MM.1S (cell line): ENCODE measurements around the gene CHMP4A.

ENCODE experiments used
- DNase-seq: peaks from one replicate; pipeline ENCODE4 v3.0.0-alpha.2; 2015
- H2AFZ ChIP-seq: fragments of 300-600 bp; sonication (generic); 2 replicates; pipeline ENCODE4 v1.6.0; 2016; ENCODE audit warnings: antibody characterized with exemption, low read length
- H3F3A ChIP-seq: fragments of 300-600 bp; sonication (generic); 2 replicates; pipeline ENCODE4 v1.6.1; 2016; ENCODE audit warnings: mild to moderate bottlenecking, antibody characterized with exemption, low read length, moderate library complexity, mixed read lengths; ENCODE audit not compliant: insufficient read depth
- H3K27ac ChIP-seq: fragments of 300-600 bp; sonication (generic); 2 replicates; pipeline ENCODE4 v1.5.1; 2016; ENCODE audit warnings: mild to moderate bottlenecking, low read length
- H3K27me3 ChIP-seq: fragments of 300-600 bp; sonication (generic); replicated peaks from 2 replicates; pipeline ENCODE4 v1.6.0; 2016; ENCODE audit warnings: low read length; ENCODE audit not compliant: insufficient read depth
- H3K36me3 ChIP-seq: fragments of 300-600 bp; sonication (generic); replicated peaks from 2 replicates; pipeline ENCODE4 v1.6.1; 2016; ENCODE audit warnings: mild to moderate bottlenecking, low read length, mixed read lengths; ENCODE audit not compliant: insufficient read depth
- H3K4me1 ChIP-seq: fragments of 300-600 bp; sonication (generic); 2 replicates; pipeline ENCODE4 v1.6.1; 2016; ENCODE audit warnings: low read length, mixed read lengths
- H3K4me2 ChIP-seq: fragments of 300-600 bp; sonication (generic); 2 replicates; pipeline ENCODE4 v1.6.0; 2016; ENCODE audit warnings: low read depth, low read length
- H3K4me3 ChIP-seq: fragments of 300-600 bp; sonication (generic); 2 replicates; pipeline ENCODE4 v1.5.1; 2016; ENCODE audit warnings: low read length, mixed read lengths
- H3K79me2 ChIP-seq: fragments of 300-600 bp; sonication (generic); 2 replicates; pipeline ENCODE4 v1.6.1; 2016; ENCODE audit warnings: mixed run types, low read length, mixed read lengths
- H3K9ac ChIP-seq: fragments of 300-600 bp; sonication (generic); 2 replicates; pipeline ENCODE4 v1.6.1; 2016; ENCODE audit warnings: low read length, mixed read lengths
- H3K9me2 ChIP-seq: fragments of 300-600 bp; sonication (generic); replicated peaks from 2 replicates; pipeline ENCODE4 v1.6.1; 2016; ENCODE audit warnings: mild to moderate bottlenecking, low read length, mixed read lengths; ENCODE audit not compliant: insufficient read depth
- H3K9me3 ChIP-seq: fragments of 300-600 bp; sonication (generic); replicated peaks from 2 replicates; pipeline ENCODE4 v1.6.1; 2016; ENCODE audit warnings: mild to moderate bottlenecking, low read length, mixed read lengths; ENCODE audit not compliant: insufficient read depth
- H4K20me1 ChIP-seq: fragments of 300-600 bp; sonication (generic); 2 replicates; pipeline ENCODE4 v1.6.1; 2016; ENCODE audit warnings: mild to moderate bottlenecking, low read length, moderate library complexity, mixed read lengths; ENCODE audit not compliant: insufficient read depth
- EZH2 ChIP-seq: fragments of 300-600 bp; sonication (generic); optimal IDR thresholded peaks from 2 replicates; pipeline ENCODE3; 2017; ENCODE audit warnings: low read depth, mild to moderate bottlenecking, antibody characterized with exemption, low read length, mixed read lengths
- EZH2phosphoT487 ChIP-seq: fragments of 300-600 bp; sonication (generic); IDR thresholded peaks from 2 replicates; pipeline ENCODE4 v1.6.1; 2018; ENCODE audit warnings: antibody characterized with exemption, low read length
- TF ChIP-seq, protein P1 (sequence below): fragments of 300-600 bp; sonication (generic); IDR thresholded peaks from 2 replicates; pipeline ENCODE4 v1.5.1; 2016; ENCODE audit warnings: antibody characterized with exemption, low read length, mixed read lengths

Gene CHMP4A

DNA sequence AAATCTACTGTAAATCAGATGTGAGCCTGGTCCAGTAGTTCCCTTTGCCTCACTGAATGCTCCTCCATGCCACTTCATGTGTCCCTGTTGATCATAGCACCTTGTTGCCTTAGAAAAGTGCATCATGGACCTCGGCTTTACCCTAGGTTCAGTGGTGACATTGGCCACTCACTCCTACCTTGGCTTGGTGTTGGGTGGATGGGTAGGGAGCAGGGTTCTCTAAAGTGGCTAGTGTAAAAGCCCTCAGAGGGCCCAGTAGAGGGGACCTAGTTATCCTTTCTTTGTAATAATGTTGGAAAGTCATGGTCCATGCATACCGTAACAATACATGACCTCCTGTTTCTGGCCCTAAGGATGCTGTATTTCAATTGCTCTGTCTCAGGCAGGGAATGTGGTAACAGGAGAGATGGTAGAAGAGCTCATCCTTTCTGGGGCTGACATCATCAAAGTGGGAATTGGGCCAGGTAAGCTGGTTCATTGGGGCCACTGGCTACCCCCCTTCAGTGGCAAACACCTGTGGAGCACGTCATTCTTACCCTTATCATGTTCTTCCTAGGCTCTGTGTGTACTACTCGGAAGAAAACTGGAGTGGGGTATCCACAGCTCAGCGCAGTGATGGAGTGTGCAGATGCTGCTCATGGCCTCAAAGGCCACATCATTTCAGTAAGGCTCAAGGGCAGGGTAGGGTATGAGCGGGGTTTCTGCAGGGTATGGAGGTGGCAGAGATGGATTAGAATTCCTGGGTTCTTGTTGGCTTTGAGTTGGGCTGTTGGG is 23.6 kb upstream of the CHMP4A start:
- Histone ChIP-seq H3K9me3 (no peaks in the 10 kb centered on the region), H3K9me2 (no peaks in the 10 kb centered on the region), H3K4me1 (peaks cover 10% of the 10 kb centered on the region), H3K27ac (no peak overlapping the region), H3F3A (no peaks in the 10 kb centered on the region), H3K36me3 (no peaks in the 10 kb centered on the region), H3K4me3 (no peak overlapping the region), H3K4me2 (no peak overlapping the region), H3K9ac (no peak overlapping the region), H3K79me2 (peaks cover 33% of the 10 kb centered on the region), H3K27me3 (no peaks in the 10 kb centered on the region), H2AFZ (no peak overlapping the region), H4K20me1 (no peaks in the 10 kb centered on the region)
- TF ChIP-seq EZH2 (no peak), EZH2phosphoT487 (no peak)
- TF ChIP-seq, protein P1, sequence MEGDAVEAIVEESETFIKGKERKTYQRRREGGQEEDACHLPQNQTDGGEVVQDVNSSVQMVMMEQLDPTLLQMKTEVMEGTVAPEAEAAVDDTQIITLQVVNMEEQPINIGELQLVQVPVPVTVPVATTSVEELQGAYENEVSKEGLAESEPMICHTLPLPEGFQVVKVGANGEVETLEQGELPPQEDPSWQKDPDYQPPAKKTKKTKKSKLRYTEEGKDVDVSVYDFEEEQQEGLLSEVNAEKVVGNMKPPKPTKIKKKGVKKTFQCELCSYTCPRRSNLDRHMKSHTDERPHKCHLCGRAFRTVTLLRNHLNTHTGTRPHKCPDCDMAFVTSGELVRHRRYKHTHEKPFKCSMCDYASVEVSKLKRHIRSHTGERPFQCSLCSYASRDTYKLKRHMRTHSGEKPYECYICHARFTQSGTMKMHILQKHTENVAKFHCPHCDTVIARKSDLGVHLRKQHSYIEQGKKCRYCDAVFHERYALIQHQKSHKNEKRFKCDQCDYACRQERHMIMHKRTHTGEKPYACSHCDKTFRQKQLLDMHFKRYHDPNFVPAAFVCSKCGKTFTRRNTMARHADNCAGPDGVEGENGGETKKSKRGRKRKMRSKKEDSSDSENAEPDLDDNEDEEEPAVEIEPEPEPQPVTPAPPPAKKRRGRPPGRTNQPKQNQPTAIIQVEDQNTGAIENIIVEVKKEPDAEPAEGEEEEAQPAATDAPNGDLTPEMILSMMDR: no peak
- no peak for DNase-seq

DNA sequence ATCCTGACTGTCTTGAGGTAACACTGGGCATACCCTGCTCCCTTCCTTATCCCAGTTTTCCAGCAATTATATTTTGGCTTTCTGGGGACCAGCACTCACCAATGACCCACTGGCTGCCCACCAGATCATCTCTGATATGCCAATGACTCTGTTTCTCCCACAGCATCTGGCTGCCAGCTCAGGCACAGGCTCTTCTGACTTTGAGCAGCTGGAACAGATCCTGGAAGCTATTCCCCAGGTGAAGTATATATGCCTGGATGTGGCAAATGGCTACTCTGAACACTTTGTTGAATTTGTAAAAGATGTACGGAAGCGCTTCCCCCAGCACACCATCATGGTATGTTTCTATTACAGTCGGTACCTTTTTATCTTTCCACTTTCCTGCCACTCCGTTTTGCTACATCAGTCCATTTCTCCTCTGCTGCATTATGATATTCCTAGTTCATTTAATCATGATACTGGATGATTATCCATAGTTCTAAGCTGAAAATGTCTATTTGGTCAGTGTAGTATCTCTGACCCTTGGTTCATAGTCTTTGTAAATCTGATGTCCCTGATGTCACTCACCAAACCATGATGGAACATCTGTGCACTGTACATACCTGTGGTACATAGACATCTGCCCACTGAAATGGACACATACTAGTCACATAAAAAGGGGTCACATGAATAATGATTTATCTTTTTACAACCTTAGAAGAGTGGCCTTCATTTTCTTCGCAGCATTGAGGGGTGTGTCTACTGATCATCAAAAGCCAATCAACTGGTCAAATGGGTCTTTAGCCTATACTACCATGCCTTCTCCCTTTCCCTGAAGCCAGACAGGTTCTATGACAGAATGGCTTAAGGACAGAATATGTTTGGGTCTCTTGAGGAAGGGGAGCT is 22.8 kb upstream of the CHMP4A start:
- H3K9ac ChIP-seq: no peak overlapping the region
- H3K79me2 ChIP-seq: peaks cover 35% of the 10 kb centered on the region
- H3K4me1 ChIP-seq: peaks cover 10% of the 10 kb centered on the region
- H3K36me3 ChIP-seq: no peaks in the 10 kb centered on the region
- no peaks in the 10 kb centered on the region for H3K27me3 ChIP-seq
- DNase-seq: no peak
- no peaks in the 10 kb centered on the region for H3K9me3 ChIP-seq
- no peak overlapping the region for H3K4me2 ChIP-seq
- H2AFZ ChIP-seq: no peak overlapping the region
- H3F3A ChIP-seq: no peaks in the 10 kb centered on the region
- TF ChIP-seq, protein P1: no peak
- TF ChIP-seq EZH2 (no peak), EZH2phosphoT487 (no peak)
- H3K27ac ChIP-seq: no peak overlapping the region
- no peaks in the 10 kb centered on the region for H3K9me2 ChIP-seq
- no peaks in the 10 kb centered on the region for H4K20me1 ChIP-seq
- H3K4me3 ChIP-seq: no peak overlapping the region

DNA sequence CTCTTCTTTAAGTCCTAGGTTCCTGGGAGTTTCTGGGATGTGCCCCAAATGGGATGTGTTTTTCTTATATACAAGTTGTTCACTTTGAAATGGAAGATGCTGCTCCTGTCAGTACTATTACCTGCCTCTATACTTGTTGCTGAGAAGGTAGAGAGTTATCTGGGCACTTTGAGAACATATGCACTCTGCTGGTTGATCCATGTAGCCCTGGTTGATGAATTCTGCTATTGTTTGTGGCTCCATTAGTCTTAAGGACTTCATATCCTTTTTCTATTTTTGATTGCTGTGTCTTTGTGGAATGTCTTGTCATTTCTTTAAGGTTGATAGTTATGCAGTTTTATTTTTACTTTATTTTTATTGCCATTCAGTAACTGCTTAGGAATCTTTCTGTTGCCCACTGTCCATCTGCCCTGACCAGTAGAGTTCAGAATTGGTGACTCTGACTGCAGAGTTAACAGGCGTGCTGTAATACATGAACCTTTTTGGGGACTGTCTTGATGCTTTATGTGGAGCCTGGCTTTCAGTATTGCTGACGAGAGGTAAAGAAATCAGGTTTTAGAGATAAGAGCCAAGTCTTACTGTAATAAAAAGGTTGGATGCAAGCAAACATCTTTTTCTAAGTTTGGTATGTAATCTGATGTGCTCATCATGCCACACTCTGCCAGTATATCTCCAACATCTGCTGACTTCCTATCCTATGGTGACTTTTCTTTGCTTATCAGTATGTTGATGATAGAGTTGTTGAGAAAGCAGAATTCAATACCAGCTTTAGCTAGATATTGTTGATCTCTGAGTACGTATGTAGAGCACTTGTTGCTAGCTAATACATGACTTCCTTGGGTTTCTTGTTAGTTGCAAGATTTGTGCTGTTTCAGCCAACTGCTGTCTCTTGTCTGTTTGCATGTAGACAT is 21.1 kb upstream of the CHMP4A start:
- no peak for DNase-seq
- H3K36me3 ChIP-seq: no peaks in the 10 kb centered on the region
- H3K27me3 ChIP-seq: no peaks in the 10 kb centered on the region
- H3K4me2 ChIP-seq: 0 out of 2 replicates have a peak overlapping the region, but pooled peaks have one; percentile 81
- no peak overlapping the region for H3K4me3 ChIP-seq
- no peaks in the 10 kb centered on the region for H4K20me1 ChIP-seq
- TF ChIP-seq EZH2 (no peak), EZH2phosphoT487 (no peak)
- TF ChIP-seq, protein P1: no peak
- H3F3A ChIP-seq: no peaks in the 10 kb centered on the region
- H2AFZ ChIP-seq: no peak overlapping the region
- peaks cover 31% of the 10 kb centered on the region for H3K79me2 ChIP-seq
- H3K27ac ChIP-seq: no peak overlapping the region
- peaks cover 5% of the 10 kb centered on the region for H3K4me1 ChIP-seq
- no peak overlapping the region for H3K9ac ChIP-seq
- no peaks in the 10 kb centered on the region for H3K9me3 ChIP-seq
- no peaks in the 10 kb centered on the region for H3K9me2 ChIP-seq
